SKM-1 treated with dmso at 0.1 percent for 144 hours (cell line): Measurements from ENCODE around the gene ZBTB7C.

Source experiments
- DNase-seq: peaks from one replicate; lab custom pipeline; 2025; ENCODE audit not compliant: unreplicated experiment; lab: John Stamatoyannopoulos, UW

ZBTB7C gene

DNA sequence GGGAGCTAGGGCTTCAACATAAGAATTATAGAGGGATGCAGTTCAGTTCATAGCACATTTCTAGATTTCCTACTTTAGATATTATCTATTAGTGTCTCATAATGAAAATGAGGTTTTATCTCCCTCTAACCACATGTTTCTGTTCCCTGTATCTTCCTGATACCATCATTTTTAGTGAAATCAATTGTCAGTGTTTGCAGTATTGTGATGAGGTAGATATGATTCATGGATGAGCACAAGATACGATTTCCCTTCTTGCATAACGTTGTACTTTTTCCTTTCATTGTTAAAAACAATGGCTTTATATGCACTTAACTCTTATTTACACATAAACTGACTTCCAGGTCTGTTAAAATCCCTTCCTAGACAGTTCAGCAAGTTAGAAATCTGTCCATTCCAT lies 211.4 kb downstream of the ZBTB7C start:
- no peak for DNase-seq

GRCh38 chr18:48195787-48196186 lies 213.4 kb downstream of the ZBTB7C start:
- no peak for DNase-seq

DNA sequence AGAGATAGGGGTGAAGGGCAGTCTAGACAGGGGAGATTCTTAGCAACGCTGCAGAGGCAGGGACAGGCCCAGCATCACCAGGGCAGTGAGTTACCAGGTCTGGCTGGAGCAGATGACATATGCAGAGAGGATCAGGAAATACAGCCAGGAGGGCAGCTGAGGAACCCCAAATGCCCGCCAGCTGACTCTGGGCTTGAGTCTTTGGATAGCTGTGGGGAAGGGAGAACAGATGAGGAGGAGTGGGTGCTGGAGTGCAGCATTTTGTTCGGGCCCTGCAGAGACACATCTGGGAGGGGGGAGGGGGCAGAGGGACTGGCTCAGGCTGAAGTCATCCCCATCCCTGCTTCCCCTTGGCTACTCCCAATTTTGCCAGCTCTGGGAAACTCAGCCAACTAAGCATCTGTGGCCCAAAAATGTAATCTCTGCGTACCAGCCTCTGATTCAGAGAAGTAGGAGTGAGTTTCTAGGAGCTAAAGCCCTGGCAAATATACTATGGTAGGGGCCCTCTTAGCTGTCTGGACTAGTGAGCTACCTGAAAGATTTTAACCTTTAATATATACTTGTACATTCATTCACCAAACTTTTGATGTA lies 214.5 kb downstream of the ZBTB7C start:
- no peak for DNase-seq

- no peak for DNase-seq
Observed at GRCh38 chr18:48193521-48194492, 215.4 kb downstream of the ZBTB7C start.

- no peak for DNase-seq
Observed at GRCh38 chr18:48192542-48192941, 216.6 kb downstream of the ZBTB7C start.

DNA sequence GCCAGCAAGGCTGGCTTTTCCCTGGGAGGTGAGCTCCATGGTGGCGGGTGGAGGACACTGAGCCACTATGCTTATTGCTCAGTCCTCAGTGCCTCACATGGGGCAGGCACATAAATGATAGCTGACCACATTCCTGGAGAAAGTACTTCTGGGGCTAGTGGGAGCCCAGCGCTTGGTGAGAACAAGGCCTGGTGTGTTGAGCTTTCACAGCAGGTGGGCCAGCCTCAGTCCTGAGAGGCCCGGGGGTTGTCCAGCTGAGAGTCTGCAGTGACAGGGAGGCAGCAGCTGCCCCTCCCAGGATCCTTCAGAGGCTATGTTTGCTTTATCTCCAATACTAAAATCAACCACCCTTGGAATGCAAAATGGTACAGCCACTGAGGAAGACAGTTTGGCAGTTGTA lies 217.7 kb downstream of the ZBTB7C start:
- no peak for DNase-seq

DNA sequence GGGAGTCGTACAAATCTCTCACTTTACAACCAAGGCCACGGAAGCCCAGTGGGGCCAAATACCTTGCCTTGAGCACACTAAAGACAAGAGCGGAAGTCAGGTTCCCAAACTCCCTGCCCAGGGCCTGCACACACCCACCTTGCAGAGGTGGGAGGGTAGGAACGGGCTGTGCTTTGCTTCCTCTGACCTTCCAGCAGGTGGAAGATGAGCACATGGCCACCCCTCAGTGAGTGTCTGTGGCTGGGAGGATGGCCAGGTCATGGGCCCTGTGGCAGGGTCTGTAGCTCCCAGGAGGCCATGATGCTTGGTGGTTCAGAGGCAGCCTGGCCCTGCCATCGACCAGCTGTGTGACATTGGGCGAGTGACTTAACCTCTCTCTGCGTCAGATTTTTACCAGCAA lies 218.2 kb downstream of the ZBTB7C start:
- DNase-seq, result no peak

DNA sequence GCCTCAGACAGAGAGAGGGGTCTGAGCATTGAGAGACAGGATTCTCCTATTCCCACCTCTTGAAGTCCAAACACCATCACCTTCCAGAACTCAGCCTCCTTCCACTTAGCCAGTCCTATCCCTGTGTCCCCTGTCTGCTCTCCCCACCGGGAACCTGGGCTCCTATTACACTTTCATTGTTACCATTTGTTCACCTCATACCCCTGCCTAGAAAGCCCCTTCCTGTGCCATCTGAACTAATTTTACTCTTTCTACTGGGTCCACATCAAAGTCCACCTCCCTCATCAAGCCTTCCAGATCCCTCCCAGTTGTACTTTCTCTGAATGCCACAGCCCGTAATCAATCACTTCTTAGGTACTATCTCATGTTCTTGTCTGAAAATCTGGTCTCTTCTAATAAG lies 220.6 kb downstream of the ZBTB7C start:
- no peak for DNase-seq

DNA sequence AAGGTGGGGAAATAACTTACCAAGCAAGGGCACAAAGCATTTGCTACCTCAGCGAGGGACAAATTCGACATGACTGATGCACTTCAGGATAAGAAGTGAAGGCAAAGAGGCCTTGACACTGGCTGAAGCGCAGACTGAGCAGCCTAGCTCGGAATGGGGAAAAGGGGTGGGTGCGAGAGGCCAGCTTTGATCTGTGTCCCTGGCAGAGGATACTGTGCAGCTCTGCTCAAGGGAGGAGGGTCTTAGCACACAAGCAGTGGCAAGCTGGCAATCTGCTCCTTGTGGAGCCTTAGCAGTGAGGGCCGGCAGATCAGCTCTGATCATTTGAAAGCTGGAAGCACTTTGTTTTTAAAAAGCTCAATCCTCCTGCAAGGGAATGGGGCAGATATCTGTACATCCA lies 222.3 kb downstream of the ZBTB7C start:
- DNase-seq, result no peak

GRCh38 chr18:48186131-48186766 lies 222.9 kb downstream of the ZBTB7C start:
- no peak for DNase-seq

- DNase-seq, result no peak
Observed at GRCh38 chr18:48184118-48184517, 225.1 kb downstream of the ZBTB7C start.

- no peak for DNase-seq
Observed at GRCh38 chr18:48183613-48184012, 225.6 kb downstream of the ZBTB7C start.

DNA sequence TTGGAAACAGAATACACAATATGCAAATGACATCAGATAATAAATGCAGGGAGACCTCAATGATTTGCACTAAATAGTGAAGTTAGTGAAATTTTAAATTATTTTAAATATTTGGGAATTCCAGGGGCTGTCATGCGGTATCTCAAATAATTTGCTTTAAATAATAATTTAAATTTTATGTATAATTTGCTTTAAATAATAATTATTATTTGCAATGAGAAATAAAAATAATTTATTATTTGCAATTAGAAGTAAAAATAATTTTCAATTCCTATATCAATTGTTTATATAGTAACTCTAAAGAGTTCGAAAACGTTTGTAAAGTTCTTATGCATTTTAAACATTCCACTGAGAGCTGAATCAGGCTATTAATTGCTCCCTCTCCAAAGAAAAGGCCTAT lies 226.4 kb downstream of the ZBTB7C start:
- DNase-seq, result no peak

GRCh38 chr18:48181857-48182256 lies 227.3 kb downstream of the ZBTB7C start:
- DNase-seq, result no peak

- DNase-seq, result no peak
Observed at GRCh38 chr18:48181087-48181823, 227.9 kb downstream of the ZBTB7C start.

DNA sequence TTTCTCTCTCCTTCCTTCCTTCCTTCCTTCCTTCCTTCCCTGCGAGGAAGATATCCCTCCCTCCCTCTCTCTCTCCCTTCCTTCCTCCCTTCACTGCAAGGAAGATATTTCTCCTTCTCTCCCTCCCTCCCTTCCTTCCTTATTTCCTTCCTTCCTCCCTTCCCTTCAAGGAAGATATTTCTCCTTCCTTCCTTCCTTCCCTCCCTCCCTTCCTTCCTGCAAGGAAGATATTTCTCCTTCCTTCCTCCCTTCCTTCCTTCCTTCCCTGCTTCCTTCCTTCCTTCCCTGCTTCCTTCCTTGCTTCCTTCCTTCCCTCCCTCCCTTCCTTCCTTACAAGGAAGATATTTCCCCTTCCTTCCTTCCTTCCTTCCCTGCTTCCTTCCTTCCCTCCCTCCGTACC lies 229.5 kb downstream of the ZBTB7C start:
- no peak for DNase-seq

GRCh38 chr18:48179001-48179400 lies 230.2 kb downstream of the ZBTB7C start:
- no peak for DNase-seq

DNA sequence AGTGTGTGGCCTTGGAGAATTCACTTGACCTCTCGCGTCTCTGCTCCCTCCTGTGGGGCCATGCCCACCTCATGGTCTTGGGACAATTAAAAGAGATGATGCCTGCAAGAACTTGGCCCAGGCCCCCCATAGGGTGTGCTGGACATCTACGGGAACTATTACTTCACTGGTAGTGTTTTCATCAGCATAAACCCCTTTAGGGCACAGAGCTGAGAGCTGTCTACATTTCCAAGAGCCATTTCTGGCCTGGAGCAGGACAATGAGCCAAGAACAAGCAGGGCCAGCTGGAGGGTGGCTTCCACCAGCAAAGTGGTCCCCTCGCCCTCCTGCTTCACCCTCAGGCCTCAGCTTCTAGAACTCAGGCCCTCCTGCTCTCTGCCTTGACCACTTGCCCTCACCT lies 232.3 kb downstream of the ZBTB7C start:
- no peak for DNase-seq

DNA sequence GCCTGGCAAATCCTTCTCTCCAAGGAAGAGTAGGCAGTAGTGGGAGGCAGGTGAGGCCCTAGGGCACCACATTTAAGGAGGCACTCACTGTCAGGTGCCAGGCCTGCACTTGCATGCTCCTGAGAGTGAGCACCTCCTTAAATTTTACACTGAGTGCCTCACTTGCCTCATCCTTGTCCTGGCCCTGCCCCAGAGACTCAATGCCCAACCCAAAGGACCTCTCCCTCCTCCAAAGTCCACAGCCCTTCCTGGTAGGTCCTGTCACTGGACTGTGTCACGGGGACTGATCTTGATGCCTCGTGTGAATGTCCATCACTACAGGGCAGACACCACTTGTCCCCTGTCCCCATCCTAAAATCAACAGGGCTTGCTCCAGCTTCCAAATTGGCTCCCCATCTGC lies 235.6 kb downstream of the ZBTB7C start:
- no peak for DNase-seq

- no peak for DNase-seq
Observed at GRCh38 chr18:48172226-48173006, 236.8 kb downstream of the ZBTB7C start.
